Activated CD4-positive, alpha-beta memory T cell treated with anti-CD3 and anti-CD28 coated beads, Interleukin-2, amount 10 ng/mL, durations not matched to agents 7 days and 5 days (primary cell): ENCODE measurements around the gene UBP1. TPM values are rescaled to one million over a fixed set of nuclear protein-coding genes. Genes with fewer than 3 reads are reported as not detected.
"Not testable (repeated sequence)": the region's sequence is repeated elsewhere in the genome, so short reads cannot be mapped to it uniquely, and the experiment has no call there.

Source experiments
- CTCF ChIA-PET: fragments of 350-600 bp; sonication (Branson Sonifier 250); formaldehyde crosslinking; loops from one replicate; lab custom pipeline; 2021; ENCODE audit warnings: antibody characterized with exemption, inconsistent platforms; lab: Charles Lee
- POLR2A ChIA-PET: fragments of 350-600 bp; sonication (Branson Sonifier 250); formaldehyde crosslinking; loops from one replicate; lab custom pipeline; 2021; ENCODE audit warnings: antibody characterized with exemption; lab: Charles Lee
- DNase-seq: peaks from one replicate; pipeline ENCODE4 v3.0.0-alpha.2; 2020
- H3K27ac Mint-ChIP-seq: one replicate; pipeline ENCODE4 v1.8.0; 2021; ENCODE audit warnings: mild to moderate bottlenecking, mixed read lengths
- H3K27me3 Mint-ChIP-seq: one replicate; pipeline ENCODE4 v1.8.0; 2021; ENCODE audit warnings: mixed read lengths
- H3K36me3 Mint-ChIP-seq: one replicate; pipeline ENCODE4 v1.8.0; 2021; ENCODE audit warnings: low read depth, mixed read lengths
- H3K4me1 Mint-ChIP-seq: one replicate; pipeline ENCODE4 v1.8.0; 2021; ENCODE audit warnings: mixed read lengths
- H3K4me3 Mint-ChIP-seq: one replicate; pipeline ENCODE4 v1.8.0; 2021; ENCODE audit warnings: mild to moderate bottlenecking, mixed read lengths
- H3K9me3 Mint-ChIP-seq: one replicate; pipeline ENCODE4 v1.8.0; 2021; ENCODE audit warnings: mixed read lengths
- total RNA-seq, 2 experiments: library from RNA; stranded (reverse); gene quantifications; one replicate each; pipeline ENCODE4 v1.2.3, GENCODE V29; 2021

UBP1 gene
- 10 to 100 TPM; 56.1 to 59.8 TPM for total RNA-seq

GRCh38 chr3:33440328-33441224, at the start of gene UBP1:
TSS of gene UBP1 (minus strand) at chr3:33440405. CDS start at chr3:33439848, 557 bp downstream.
- Mint-ChIP-seq H3K36me3 (peaks cover 6% of the 10 kb centered on the region), H3K9me3 (no peaks in the 10 kb centered on the region), H3K4me1 (peaks cover 45% of the 10 kb centered on the region), H3K4me3 (peak within 1 kb of the TSS; percentile 99), H3K27ac (peak within 1 kb of the TSS; percentile 100), H3K27me3 (no peaks in the 10 kb centered on the region)
- DNase-seq, result peak; percentile 99
- ChIA-PET CTCF (interaction anchor here (0.7 to 1.7 kb wide), 7 partner anchors 11 to 358 kb away, joined by 3 to 11 read pairs (median 4); partner anchors contain the start of gene PDCD6IP), POLR2A (interaction anchor here (0.6 to 5.2 kb wide), 32 partner anchors 10 to 1908 kb away, joined by 3 to 42 read pairs (median 4); partner anchors contain the start of genes CNOT10, CRTAP, DYNC1LI1 and PDCD6IP)

GRCh38 chr3:33488683-33489082, 48.5 kb upstream of the UBP1 start:
- ChIA-PET CTCF (no interaction called here), POLR2A (no interaction called here)
- H3K4me3 Mint-ChIP-seq, result no peak overlapping the region
- H3K27ac Mint-ChIP-seq, result no peak overlapping the region
- H3K27me3 Mint-ChIP-seq, result no peaks in the 10 kb centered on the region
- H3K4me1 Mint-ChIP-seq, result no peaks in the 10 kb centered on the region
- no peaks in the 10 kb centered on the region for H3K9me3 Mint-ChIP-seq
- no peaks in the 10 kb centered on the region for H3K36me3 Mint-ChIP-seq
- DNase-seq, result no peak

GRCh38 chr3:33488246-33488645, 48.0 kb upstream of the UBP1 start:
- Mint-ChIP-seq H3K27me3 (no peaks in the 10 kb centered on the region), H3K27ac (no peak overlapping the region), H3K36me3 (no peaks in the 10 kb centered on the region), H3K4me1 (no peaks in the 10 kb centered on the region), H3K4me3 (no peak overlapping the region), H3K9me3 (no peaks in the 10 kb centered on the region)
- ChIA-PET POLR2A (no interaction called here), CTCF (no interaction called here)
- no peak for DNase-seq

GRCh38 chr3:33482111-33482521, 41.9 kb upstream of the UBP1 start:
- peaks cover 4% of the 10 kb centered on the region for H3K9me3 Mint-ChIP-seq
- H3K36me3 Mint-ChIP-seq, result no peaks in the 10 kb centered on the region
- H3K27ac Mint-ChIP-seq, result no peak overlapping the region
- POLR2A ChIA-PET, result no interaction called here
- H3K27me3 Mint-ChIP-seq, result no peaks in the 10 kb centered on the region
- H3K4me3 Mint-ChIP-seq, result no peak overlapping the region
- no peak for DNase-seq
- CTCF ChIA-PET, result no interaction called here
- no peaks in the 10 kb centered on the region for H3K4me1 Mint-ChIP-seq

- Mint-ChIP-seq H3K27me3 (no peaks in the 10 kb centered on the region), H3K27ac (no peak overlapping the region), H3K4me1 (no peaks in the 10 kb centered on the region), H3K9me3 (no peaks in the 10 kb centered on the region), H3K4me3 (no peak overlapping the region), H3K36me3 (no peaks in the 10 kb centered on the region)
- DNase-seq, result no peak
- ChIA-PET CTCF (interaction anchor here (1.2 kb wide), 1 partner anchor 312 kb away, joined by 3 read pairs; no protein-coding TSS in a partner anchor), POLR2A (no interaction called here)
Measured at GRCh38 chr3:33474896-33475295, 34.7 kb upstream of the UBP1 start.

- Mint-ChIP-seq H3K36me3 (no peaks in the 10 kb centered on the region), H3K9me3 (no peaks in the 10 kb centered on the region), H3K4me1 (no peaks in the 10 kb centered on the region), H3K4me3 (no peak overlapping the region), H3K27ac (no peak overlapping the region), H3K27me3 (no peaks in the 10 kb centered on the region)
- no peak for DNase-seq
- ChIA-PET POLR2A (no interaction called here), CTCF (interaction anchor here (0.7 kb wide), 1 partner anchor 10 kb away, joined by 3 read pairs; no protein-coding TSS in a partner anchor)
Measured at GRCh38 chr3:33473813-33474212, 33.6 kb upstream of the UBP1 start.

GRCh38 chr3:33467786-33468185, 27.6 kb upstream of the UBP1 start:
- Mint-ChIP-seq H3K27me3 (no peaks in the 10 kb centered on the region), H3K4me3 (no peak overlapping the region), H3K36me3 (peaks cover 4% of the 10 kb centered on the region), H3K27ac (no peak overlapping the region), H3K4me1 (no peaks in the 10 kb centered on the region), H3K9me3 (peaks cover 4% of the 10 kb centered on the region)
- ChIA-PET CTCF (no interaction called here), POLR2A (no interaction called here)
- no peak for DNase-seq

- H3K27me3 Mint-ChIP-seq, result no peaks in the 10 kb centered on the region
- H3K36me3 Mint-ChIP-seq, result peaks cover 4% of the 10 kb centered on the region
- no peaks in the 10 kb centered on the region for H3K4me1 Mint-ChIP-seq
- ChIA-PET CTCF (no interaction called here), POLR2A (no interaction called here)
- no peak overlapping the region for H3K27ac Mint-ChIP-seq
- peaks cover 11% of the 10 kb centered on the region for H3K9me3 Mint-ChIP-seq
- no peak for DNase-seq
- H3K4me3 Mint-ChIP-seq, result no peak overlapping the region
Measured at GRCh38 chr3:33461097-33461496, 20.9 kb upstream of the UBP1 start.

- CTCF ChIA-PET, H3K27ac Mint-ChIP-seq, H3K4me3 Mint-ChIP-seq, POLR2A ChIA-PET, H3K36me3 Mint-ChIP-seq, H3K4me1 Mint-ChIP-seq, H3K27me3 Mint-ChIP-seq, DNase-seq: not testable (repeated sequence)
- peaks cover 11% of the 10 kb centered on the region for H3K9me3 Mint-ChIP-seq
Measured at GRCh38 chr3:33459577-33459976, 19.4 kb upstream of the UBP1 start.

- DNase-seq, result no peak
- H3K9me3 Mint-ChIP-seq, result peaks cover 20% of the 10 kb centered on the region
- POLR2A ChIA-PET, result no interaction called here
- H3K4me3 Mint-ChIP-seq, result no peak overlapping the region
- peaks cover 2% of the 10 kb centered on the region for H3K4me1 Mint-ChIP-seq
- no peak overlapping the region for H3K27ac Mint-ChIP-seq
- H3K27me3 Mint-ChIP-seq, result no peaks in the 10 kb centered on the region
- CTCF ChIA-PET, result no interaction called here
- H3K36me3 Mint-ChIP-seq, result peaks cover 10% of the 10 kb centered on the region
Measured at GRCh38 chr3:33458446-33458845, 18.2 kb upstream of the UBP1 start.

GRCh38 chr3:33456756-33457155, 16.6 kb upstream of the UBP1 start:
- no peak overlapping the region for H3K27ac Mint-ChIP-seq
- H3K9me3 Mint-ChIP-seq, result peaks cover 20% of the 10 kb centered on the region
- ChIA-PET CTCF (no interaction called here), POLR2A (no interaction called here)
- no peak overlapping the region for H3K4me3 Mint-ChIP-seq
- peaks cover 2% of the 10 kb centered on the region for H3K4me1 Mint-ChIP-seq
- no peaks in the 10 kb centered on the region for H3K27me3 Mint-ChIP-seq
- no peak for DNase-seq
- H3K36me3 Mint-ChIP-seq, result peaks cover 10% of the 10 kb centered on the region

GRCh38 chr3:33453331-33453761, 13.1 kb upstream of the UBP1 start:
- Mint-ChIP-seq H3K9me3 (peaks cover 12% of the 10 kb centered on the region), H3K4me3 (no peak overlapping the region), H3K27me3 (no peaks in the 10 kb centered on the region), H3K4me1 (peaks cover 2% of the 10 kb centered on the region), H3K36me3 (peaks cover 8% of the 10 kb centered on the region), H3K27ac (no peak overlapping the region)
- CTCF ChIA-PET, result no interaction called here
- DNase-seq, result no peak
- POLR2A ChIA-PET, result interaction anchor here (1.2 kb wide), 1 partner anchor 13 kb away, joined by 5 read pairs; the partner anchor contains the start of gene UBP1

GRCh38 chr3:33451994-33452393, 11.8 kb upstream of the UBP1 start:
- H3K36me3 Mint-ChIP-seq, H3K27me3 Mint-ChIP-seq, H3K4me1 Mint-ChIP-seq, H3K4me3 Mint-ChIP-seq, H3K27ac Mint-ChIP-seq, POLR2A ChIA-PET, H3K9me3 Mint-ChIP-seq, CTCF ChIA-PET, DNase-seq: not testable (repeated sequence)
